GM19452 (cell line): Measurements from ENCODE around the gene PIN1.
A peak's percentile ranks its signal among the peaks of the same experiment; 100 is the strongest.
"Not testable (repeated sequence)": the region's sequence is repeated elsewhere in the genome, so short reads cannot be mapped to it uniquely, and the experiment has no call there.

Source experiments
- ATAC-seq: cut with Tn5 transposase; IDR thresholded peaks from one replicate; pipeline ENCODE4 v1.9.1; 2021; ENCODE audit not compliant: unreplicated experiment

PIN1 gene

GRCh38 chr19:9834726-9835506 lies at the start of gene PIN1:
PIN1 (plus strand) TSS chr19:9835318; CDS start chr19:9835345, 27 bp downstream.
- peak; percentile 95 for ATAC-seq

DNA sequence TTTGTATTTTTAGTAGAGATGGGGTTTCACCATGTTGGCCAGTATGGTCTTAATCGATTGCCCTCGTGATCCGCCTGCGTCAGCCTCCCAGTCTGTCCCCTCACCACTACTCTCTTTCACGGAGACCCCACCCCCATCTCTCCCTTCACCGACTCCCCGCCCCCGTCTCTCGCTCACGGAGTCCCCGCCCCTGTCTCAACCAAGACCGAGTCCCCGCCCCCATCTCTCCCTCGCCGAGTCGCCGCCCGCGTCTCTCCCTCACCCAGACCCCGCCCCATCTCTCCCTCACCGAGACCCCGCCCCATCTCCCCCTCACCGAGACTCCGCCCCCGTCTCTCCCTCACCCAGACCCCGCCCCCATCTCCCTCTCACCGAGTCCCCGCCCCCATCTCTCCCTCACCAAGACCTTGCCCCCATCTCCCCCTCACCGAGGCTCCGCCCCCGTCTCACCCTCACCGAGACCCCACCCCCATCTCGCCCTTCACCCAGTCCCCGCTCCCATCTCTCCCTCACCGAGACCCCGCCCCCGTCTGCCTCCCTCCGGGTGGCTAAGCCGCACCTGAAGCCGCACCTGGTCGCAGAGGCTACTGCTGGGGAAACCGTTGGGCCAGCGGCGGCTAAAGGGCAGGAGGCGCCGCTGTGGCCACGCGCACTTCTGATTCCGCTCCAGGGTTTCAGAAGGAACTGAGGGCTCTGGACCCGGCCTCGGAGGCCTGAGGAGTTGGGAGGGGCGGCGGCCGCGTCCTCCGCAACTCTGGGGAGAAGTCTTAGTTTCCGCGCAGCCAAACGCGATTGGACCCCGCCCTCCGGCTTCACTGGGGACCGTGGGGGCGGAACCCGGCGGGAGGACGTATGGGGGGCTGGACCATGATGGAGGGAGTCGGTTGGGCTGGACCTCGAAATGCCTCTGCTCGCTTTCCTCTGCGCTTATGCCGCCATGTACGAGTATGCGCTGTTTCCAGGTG lies 49.5 kb upstream of the PIN1 start:
- peak; percentile 69 for ATAC-seq

- ATAC-seq, result no peak
Measured at GRCh38 chr19:9786342-9786741, 48.8 kb upstream of the PIN1 start.

DNA sequence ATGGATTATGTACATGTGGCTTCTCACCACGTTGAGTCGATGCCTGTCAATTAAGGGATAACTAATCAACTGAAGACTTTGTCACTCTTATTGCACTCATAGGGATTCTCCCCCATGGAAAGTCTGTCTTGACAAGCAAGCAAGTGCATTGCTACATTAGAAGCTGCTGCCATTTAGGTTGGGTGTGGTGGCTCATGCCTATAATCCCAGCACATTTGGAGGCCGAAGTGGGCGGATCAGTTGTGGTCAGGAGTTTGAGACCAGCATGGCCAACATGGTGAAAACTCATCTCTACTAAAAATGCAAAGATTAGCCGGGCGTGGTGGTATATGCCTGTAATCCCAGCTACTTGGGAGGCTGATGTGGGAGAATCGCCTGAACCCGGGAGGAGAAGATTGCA lies 48.3 kb upstream of the PIN1 start:
- ATAC-seq, result no peak

DNA sequence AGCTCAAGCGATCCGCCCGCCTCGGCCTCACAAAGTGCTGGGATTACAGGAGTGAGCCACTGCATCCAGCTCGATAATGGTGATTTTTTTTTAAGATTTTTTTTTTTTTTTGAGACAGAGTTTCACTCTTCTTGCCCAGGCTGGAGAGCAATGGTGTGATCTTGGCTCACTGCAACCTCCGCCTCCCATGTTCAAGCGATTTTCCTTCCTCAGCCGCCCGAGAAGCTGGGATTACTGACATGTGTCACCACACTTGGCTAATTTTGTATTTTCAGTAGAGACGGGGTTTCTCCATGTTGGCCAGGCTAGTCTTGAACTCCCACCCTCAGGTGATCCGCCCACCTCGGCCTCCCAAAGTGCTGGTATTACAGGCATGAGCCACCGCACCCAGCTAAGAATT lies 46.5 kb upstream of the PIN1 start:
- not testable (repeated sequence) for ATAC-seq

- no peak for ATAC-seq
Measured at GRCh38 chr19:9789066-9789465, 46.1 kb upstream of the PIN1 start.

GRCh38 chr19:9789579-9789978 lies 45.5 kb upstream of the PIN1 start:
- not testable (repeated sequence) for ATAC-seq

- not testable (repeated sequence) for ATAC-seq
Measured at GRCh38 chr19:9791073-9791367, 44.1 kb upstream of the PIN1 start.

DNA sequence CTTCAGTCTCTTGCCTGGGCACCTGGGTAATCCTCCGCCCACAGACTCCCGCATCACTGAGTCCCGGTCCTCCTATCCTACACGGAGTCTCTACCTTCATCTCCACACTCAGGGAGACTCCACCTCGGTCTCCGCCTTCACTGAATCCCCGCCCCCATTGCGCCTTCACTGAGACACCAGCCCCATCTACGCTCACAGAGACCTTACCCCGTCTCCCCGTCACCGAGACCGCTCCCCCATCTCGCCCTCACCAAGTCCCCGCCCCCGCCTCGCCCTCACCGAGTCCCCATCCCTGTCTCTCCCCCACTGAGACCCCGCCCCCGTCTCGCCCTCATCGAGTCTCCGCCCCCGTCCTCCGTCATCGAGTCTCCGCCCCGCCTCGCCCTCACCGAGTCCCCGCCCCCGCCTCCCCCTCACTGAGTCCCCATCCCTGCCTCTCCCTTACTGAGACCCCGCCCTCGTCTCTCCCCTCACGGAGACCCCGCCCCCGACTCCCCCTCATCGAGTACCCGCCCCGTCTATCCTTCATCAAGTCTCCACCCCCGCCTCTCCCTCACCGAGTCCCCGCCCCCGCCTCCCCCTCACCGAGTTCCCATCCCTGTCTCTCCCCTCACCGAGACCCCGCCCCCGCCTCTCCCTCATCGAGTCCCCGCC lies 43.4 kb upstream of the PIN1 start:
- ATAC-seq, result no peak

- ATAC-seq, result peak; percentile 45
Measured at GRCh38 chr19:9792206-9793070, 42.7 kb upstream of the PIN1 start.

GRCh38 chr19:9793071-9793591 lies 42.0 kb upstream of the PIN1 start:
- no peak for ATAC-seq

DNA sequence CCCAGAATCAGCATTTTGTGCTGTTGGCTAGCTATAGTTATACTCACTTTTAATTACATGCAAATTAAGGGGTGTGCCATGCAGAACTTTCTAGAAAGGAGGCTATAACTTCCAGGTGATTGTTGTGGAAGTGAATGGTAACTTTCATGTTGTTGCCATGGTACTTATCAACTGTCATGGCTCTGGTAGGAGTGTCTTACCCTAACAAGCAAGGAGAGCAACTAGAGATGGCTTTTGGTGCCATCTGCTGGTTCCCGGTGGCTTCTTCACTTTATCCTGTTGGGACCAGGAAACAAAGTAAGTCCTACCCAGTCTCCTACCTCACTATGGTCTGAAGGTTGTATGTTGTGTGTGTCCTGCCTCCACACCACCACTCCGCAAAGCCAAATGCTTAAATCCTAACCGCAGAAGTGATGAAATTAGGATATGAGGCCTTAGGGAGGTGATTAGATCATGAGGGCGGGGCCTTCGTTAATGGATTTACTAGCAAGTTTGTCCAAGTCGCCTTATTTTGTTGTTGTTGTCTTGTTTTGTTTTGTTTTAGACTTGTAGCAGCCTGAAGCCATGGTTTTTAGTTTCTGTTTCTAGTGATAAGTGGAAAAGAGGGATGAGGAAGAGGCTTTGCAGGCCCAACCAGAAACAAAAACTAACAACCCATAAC lies 38.9 kb upstream of the PIN1 start:
- ATAC-seq, result peak; percentile 67

DNA sequence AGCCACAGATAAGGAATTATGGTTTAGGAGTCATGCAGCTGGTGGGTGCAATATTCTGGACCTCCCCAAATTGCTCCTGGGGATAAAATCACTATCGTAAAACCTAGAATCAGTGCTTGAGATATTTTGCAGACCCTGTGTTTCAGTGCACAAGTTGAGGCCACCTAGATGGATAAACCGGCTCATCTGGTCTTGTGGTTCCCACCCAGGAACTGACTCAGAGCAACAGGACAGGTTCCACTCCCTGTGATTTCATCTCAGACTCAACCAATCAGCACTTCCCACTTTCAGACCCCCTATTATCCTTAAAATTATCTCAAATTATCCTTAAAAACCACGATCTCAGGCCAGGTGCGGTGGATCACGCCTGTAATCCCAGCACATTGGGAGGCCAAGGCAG lies 37.2 kb upstream of the PIN1 start:
- no peak for ATAC-seq

- no peak for ATAC-seq
Measured at GRCh38 chr19:9799162-9799561, 36.0 kb upstream of the PIN1 start.

DNA sequence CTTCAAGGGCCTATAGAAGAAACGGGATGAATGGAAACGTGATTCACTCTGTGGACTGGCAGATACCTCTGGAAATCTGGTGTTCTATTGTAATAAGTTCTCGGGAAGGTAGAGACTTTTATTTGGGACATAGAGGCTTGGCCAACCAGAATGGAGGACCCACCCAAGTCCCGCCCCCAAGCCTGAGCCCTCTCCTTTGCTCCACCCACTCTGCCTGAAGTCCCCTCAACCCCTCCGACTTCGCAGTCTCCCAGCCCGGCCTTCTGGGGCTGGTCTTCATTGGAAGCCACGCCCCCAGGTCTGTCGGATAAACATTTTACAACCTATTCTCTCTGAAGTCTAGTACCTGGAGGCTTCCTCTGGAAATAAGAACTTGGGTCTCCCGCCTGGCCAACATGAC lies 33.1 kb upstream of the PIN1 start:
- no peak for ATAC-seq

GRCh38 chr19:9806803-9807202 lies 28.3 kb upstream of the PIN1 start:
- no peak for ATAC-seq

- ATAC-seq, result no peak
Measured at GRCh38 chr19:9808855-9809824, 26.0 kb upstream of the PIN1 start.

DNA sequence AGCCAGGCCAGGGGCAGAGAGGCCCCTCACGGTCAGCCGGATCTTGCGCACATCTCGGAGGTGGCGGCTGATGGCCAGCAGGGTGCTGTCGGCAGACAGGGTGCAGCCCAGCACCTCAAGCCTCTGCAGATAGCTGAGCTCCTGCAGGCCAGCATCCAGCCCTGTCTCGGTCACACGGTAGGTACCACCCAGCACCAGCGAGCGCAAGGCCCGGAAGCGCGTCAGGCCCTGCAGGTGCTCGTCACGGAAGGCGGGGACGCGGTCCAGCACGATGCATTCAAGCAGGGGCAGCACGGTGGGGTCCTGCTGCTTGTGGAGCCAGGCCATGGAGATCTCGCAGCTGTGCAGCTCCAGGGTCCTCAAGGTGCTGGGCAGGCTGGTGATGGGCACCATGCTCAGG lies 24.0 kb upstream of the PIN1 start:
- no peak for ATAC-seq
